Measurements from ENCODE around the gene GPR55. TPM values are rescaled to one million over a fixed set of nuclear protein-coding genes. Genes with fewer than 3 reads are reported as not detected.

GPR55 gene
- total and polyA plus RNA-seq, 8 donors: 0.06 to 0.24 (median 0.09) TPM; not detected in 3

DNA sequence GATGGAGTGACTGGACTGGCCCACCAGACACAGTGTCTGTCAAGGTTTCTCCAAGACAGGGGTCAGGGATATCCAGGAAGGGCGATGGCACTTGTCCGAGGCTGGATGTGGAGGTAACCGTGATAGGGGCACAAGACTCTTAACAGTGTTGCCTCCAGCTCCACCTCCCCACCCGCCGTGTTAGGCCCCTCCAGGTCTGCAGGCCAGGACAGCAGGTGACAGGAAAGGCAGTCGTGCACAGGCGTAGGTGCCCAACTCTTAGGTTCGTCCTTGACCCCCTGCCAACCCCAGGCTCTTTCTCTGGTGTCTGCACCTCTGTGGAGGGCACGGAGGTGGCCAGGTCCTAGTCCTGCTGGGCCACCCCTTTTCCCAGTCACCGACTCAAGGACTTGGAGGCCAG lies 50.2 kb downstream of the GPR55 start:
- Histone ChIP-seq H3K4me1 (peaks cover 0 to 14% of the 10 kb centered on the region in 2 donors), H3K9me3 (no peaks in the 10 kb centered on the region), H3K27me3 (no peaks in the 10 kb centered on the region), H3K4me3 (no peak overlapping the region), H3K27ac (no peak overlapping the region), H3K36me3 (no peaks in the 10 kb centered on the region)
- DNase-seq (no peak), ATAC-seq (no peak)
- TF ChIP-seq, protein P1, sequence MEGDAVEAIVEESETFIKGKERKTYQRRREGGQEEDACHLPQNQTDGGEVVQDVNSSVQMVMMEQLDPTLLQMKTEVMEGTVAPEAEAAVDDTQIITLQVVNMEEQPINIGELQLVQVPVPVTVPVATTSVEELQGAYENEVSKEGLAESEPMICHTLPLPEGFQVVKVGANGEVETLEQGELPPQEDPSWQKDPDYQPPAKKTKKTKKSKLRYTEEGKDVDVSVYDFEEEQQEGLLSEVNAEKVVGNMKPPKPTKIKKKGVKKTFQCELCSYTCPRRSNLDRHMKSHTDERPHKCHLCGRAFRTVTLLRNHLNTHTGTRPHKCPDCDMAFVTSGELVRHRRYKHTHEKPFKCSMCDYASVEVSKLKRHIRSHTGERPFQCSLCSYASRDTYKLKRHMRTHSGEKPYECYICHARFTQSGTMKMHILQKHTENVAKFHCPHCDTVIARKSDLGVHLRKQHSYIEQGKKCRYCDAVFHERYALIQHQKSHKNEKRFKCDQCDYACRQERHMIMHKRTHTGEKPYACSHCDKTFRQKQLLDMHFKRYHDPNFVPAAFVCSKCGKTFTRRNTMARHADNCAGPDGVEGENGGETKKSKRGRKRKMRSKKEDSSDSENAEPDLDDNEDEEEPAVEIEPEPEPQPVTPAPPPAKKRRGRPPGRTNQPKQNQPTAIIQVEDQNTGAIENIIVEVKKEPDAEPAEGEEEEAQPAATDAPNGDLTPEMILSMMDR (IDR thresholded peaks at IDR 0.05): no peak
- intact Hi-C loops (cut with DNase I): no loop called here

DNA sequence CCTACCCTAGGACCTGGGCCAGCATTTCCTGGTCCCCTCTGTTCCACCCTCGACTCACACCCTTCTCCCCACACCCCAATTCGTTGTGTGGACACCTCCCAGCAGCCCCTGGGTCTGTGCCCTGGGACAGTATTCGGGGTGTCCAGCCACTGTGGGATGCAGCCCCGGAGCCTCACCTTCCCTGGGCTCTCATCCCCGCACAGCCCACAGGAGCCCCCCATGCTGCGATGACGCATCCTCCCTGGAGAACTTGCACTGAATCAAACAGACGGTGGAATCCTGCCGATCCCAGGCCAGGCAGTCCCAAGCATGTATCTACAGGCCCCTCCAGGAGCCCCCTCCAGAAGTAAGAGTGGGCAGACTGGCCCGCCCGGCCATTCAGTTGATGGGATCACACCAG lies 50.6 kb downstream of the GPR55 start:
- peaks cover 0 to 19% of the 10 kb centered on the region in 2 donors for H3K4me1 ChIP-seq
- DNase-seq: no peak
- no peaks in the 10 kb centered on the region for H3K36me3 ChIP-seq
- no peak overlapping the region for H3K27ac ChIP-seq
- no peaks in the 10 kb centered on the region for H3K9me3 ChIP-seq
- H3K4me3 ChIP-seq: no peak overlapping the region
- no peak for ATAC-seq
- intact Hi-C loops (cut with DNase I): no loop called here
- TF ChIP-seq, protein P1 (IDR thresholded peaks at IDR 0.05): no peak
- no peaks in the 10 kb centered on the region for H3K27me3 ChIP-seq

DNA sequence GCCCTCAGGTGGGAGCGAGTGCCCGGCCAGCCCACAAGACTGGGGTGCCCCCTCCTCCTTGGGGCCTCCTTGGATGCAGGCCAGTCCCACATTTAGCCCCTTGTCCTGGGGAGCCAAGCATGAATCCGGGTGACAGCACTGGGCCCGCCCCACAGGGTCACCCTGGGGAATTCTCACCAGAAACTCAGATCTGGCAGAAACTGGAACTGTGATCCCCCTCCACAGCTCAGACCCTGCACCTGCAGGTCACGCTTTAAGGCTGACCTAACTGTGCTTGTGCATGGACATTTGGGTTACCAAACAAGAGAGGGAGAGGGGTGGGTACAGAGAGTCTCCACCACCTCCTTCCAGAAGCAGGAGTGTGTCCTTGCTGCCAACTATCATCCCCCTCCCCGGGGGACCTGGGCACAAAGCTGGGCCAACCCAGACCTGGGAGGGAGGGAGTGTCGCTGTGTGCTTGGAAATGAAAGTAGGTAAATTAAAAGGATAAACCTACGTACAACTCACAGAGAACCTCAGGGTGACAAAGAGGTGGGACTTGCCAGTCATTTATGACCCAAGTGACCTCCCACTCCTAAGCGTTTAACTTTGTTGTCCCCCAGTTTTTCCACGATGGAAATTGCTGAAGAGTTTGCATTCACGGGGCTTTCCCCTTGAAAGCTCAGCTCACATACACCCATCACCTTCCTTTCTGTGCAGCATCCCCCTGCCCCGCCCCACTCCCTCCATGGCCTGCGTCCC lies 51.2 kb downstream of the GPR55 start:
- Histone ChIP-seq H3K4me1 (peaks cover 0 to 20% of the 10 kb centered on the region in 2 donors), H3K36me3 (no peaks in the 10 kb centered on the region), H3K4me3 (no peak overlapping the region), H3K27ac (no peak overlapping the region), H3K27me3 (no peaks in the 10 kb centered on the region), H3K9me3 (no peaks in the 10 kb centered on the region)
- DNase-seq (no peak), ATAC-seq (no peak)
- TF ChIP-seq, protein P1 (IDR thresholded peaks at IDR 0.05): no peak
- intact Hi-C loops (cut with DNase I): no loop called here

DNA sequence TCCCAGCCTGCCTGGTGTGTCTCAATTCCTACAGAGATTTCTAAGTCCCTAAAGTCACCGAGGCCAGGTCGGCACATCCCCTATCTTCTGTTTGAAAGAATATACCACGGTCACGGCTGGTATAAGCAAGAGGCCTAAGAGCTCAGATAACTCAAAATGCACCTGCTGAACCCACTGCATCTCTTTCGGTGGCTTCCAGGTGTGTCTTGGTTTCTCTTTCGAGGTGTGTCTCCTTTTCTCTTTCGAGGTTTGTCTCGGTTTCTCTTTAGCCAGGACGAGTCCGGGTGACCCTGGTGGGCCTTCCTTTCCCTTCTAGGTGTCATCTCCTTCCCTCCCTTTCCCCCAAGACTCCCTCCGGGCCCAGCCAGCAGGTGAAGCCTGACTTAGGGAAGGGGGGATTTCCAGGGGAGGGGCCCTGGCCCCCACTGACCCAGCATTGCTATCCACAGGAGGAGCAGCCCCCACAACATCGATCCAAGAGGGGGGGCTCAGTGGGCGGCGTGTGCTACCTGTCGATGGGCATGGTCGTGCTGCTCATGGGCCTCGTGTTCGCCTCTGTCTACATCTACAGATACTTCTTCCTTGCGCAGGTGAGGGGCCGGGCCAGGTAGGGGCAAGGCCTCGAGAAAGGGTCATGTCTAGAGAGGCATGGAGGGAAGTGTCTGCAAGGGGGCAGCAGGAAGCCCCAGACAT lies 51.9 kb downstream of the GPR55 start:
- TF ChIP-seq, protein P1 (IDR thresholded peaks at IDR 0.05): no peak
- ATAC-seq: no peak
- Histone ChIP-seq H3K27me3 (no peaks in the 10 kb centered on the region), H3K27ac (no peak overlapping the region), H3K36me3 (no peaks in the 10 kb centered on the region), H3K4me3 (no peak overlapping the region), H3K4me1 (peaks cover 0 to 20% of the 10 kb centered on the region in 2 donors), H3K9me3 (no peaks in the 10 kb centered on the region)
- DNase-seq: no peak
- intact Hi-C loops (cut with DNase I): no loop called here

DNA sequence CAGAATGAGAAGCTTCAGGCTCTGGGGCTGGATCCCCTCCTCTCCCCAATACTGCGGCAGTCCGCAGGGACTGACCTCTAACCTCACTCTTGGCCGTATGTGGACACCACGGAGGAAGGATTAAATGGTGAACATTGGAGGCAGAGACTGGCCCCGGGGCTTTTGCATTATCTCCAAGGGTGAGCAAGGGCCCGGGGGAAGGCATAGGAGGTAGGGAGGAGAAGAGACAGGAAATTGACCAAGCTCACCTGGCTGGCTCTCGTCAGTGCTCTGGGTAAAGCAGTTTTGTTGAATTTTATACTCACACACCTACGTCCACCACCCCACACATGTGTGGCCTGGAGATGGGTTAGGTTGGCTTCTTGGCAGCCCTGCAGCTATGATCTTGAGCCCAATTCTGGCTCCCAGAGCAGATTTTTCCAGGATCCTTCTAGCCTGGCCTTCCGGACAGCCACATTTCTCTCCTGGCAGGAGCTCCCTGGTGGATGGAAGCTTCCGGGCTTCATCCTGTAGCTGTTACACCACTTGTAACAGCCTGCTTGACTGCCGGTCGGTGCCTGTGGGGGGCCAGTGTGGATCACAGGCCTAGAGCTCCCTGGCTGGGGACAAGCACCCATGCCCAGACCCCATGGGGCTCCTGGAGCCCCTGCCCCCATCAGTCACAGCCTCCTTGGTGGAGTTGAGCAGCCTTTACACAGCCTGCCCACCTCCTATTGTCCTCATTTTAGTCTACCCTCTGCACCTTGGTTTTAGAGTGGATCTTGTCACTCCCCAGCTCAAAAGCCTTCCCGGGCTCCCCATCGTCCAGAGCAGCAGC lies 52.7 kb downstream of the GPR55 start:
- intact Hi-C loops (cut with DNase I): no loop called here
- peaks cover 0 to 22% of the 10 kb centered on the region in 2 donors for H3K4me1 ChIP-seq
- no peak overlapping the region for H3K4me3 ChIP-seq
- TF ChIP-seq, protein P1 (IDR thresholded peaks at IDR 0.05): no peak
- no peak overlapping the region for H3K27ac ChIP-seq
- no peaks in the 10 kb centered on the region for H3K36me3 ChIP-seq
- no peaks in the 10 kb centered on the region for H3K27me3 ChIP-seq
- ATAC-seq (no peak), DNase-seq (no peak)
- no peaks in the 10 kb centered on the region for H3K9me3 ChIP-seq

Measured in left lung (tissue), 10 donors.